ENCODE data around the gene C9orf43. TPM values are rescaled to one million over a fixed set of nuclear protein-coding genes. Genes with fewer than 3 reads are reported as not detected.

The C9orf43 gene
- total RNA-seq, 1 donor from 2014 or later: 1.4 TPM

DNA sequence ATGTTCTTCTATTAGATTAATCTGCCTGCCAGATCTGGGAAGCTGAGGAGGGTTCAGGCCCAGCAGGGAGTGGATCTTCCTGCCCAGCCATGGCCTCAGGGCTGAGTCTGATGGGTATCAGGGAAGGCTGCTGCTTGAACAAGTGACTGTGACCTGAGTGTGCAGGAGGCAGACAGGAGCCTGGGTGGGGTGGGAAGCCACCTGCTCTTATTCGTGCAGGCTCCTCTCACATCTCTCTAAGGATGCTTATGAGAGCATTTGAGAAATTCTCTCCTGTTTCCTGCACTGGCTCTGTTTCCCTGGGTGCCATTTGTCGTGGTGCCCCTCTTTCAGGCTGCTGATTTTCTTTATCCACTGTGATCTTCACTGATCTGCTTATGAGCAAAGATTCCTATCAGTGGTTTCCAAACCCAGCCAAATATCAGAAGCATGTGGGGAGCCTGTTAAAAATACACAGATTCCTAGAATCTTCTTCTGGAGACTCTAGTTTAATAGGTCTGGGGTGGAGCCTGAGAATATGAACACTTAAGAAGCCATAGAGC is 55.1 kb downstream of the C9orf43 start:
- DNase-seq (ENCODE audit: low spot score): no peak

DNA sequence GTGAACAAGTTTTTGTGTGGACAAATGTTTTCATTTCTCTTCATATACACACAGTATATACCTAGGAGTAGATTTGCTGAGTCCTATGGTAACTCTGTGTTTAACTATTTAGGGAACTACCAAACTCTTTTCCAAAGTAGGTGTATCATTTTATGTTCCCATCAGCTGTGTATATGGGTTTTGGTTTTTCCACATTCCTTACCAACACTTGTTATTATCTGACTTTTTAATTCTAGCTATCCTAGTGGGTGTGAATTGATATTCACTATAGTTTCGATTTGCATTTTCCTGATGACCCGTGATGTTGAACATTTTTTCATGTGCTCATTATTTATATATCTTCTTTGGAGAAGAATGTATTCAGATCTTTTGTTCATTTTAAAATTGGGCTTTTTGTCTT is 56.6 kb downstream of the C9orf43 start:
- DNase-seq (ENCODE audit: low spot score): no peak

DNA sequence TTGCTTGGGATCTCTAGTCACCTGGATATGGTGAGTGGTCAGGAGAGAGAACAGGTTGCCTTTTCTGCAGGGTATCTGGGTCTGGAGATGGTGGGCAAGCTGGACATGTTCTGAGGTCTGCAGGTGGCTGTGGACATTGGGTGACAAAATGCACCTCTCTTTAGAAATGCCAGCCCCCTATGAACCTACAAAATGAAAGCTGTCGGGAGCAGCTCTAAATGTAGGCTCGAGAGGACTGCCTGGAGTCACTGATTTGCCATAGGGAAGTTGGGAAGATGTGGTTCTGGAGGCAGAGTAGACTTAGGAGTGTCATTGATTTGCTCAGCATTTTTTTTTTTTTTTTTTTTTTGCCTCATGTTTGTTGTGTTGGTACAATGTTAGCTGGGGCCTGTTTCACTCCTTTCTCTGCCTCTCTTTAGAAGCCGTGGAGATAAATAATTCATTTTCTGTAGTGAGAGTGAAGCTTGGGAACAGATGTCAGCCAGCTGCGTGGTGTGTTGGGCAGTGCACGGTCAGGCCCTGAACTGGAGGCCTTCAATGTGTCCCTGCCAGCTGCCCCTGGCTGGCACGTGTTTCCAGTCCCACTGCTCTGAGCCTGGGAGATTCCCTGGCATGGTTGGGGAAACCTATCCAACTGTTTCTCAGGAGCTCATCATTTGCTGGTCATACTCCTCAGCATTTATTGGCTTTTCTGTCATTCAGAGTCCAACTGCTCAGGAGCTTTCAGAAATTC is 58.3 kb downstream of the C9orf43 start:
- DNase-seq (ENCODE audit: low spot score): no peak

DNA sequence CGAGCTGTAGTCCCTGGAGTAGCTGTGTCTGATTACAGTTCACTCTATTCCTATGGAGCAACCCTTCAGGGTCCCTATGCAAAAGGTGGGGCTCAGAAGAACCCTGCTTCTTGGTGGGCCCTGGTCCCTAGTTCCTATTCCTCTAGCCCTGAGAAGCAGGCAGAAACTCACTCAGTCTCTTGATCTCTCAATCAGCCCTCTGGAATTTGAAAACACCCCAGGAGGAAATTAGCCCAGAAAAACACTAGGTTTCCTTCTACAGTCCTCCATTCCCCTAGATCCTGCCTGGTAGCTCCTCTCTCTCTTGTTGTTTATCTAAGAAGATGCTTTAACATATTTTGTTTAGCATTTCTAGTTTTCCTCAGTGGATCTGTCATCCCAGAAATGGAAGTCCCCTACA is 60.6 kb downstream of the C9orf43 start:
- no peak for DNase-seq (ENCODE audit: low spot score)

DNA sequence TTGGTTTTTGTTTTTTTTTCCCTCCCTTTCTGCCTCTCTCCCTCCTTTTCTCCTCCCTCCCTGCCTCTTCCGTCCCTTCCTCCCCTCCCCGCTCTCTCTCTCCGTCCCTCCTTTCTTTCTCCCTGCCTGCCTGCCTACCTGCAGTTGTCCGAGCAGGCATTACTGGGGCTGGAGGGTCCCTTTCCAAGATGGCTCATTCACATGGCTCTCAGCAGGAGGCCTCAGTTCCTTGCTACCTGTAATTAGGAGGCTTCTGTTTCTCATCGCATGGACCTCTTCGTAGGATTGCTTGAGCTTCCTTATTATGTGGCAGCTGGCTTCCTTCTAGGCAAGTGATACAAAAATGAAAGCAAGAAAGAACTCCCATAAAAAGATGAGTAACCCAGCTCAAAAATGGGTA is 61.0 kb downstream of the C9orf43 start:
- no peak for DNase-seq (ENCODE audit: low spot score)

DNA sequence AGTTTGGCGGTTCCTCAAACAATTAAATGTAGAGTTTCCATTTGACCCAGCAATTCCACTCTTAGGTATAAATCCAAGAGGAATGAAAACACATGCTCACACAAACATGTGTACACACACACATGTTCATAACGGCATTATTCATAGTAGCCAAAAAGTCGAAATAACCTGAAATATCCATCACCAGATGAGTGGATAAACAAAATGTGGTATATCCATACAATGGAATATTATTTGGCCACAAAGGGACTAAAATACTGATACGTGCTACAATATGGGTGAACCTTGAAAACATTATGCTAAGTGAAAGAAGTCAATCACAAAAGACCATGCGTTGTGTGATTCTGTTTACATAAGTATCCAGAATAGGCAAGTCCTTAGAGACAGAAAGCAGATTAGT is 61.7 kb downstream of the C9orf43 start:
- DNase-seq (ENCODE audit: low spot score): no peak

DNA sequence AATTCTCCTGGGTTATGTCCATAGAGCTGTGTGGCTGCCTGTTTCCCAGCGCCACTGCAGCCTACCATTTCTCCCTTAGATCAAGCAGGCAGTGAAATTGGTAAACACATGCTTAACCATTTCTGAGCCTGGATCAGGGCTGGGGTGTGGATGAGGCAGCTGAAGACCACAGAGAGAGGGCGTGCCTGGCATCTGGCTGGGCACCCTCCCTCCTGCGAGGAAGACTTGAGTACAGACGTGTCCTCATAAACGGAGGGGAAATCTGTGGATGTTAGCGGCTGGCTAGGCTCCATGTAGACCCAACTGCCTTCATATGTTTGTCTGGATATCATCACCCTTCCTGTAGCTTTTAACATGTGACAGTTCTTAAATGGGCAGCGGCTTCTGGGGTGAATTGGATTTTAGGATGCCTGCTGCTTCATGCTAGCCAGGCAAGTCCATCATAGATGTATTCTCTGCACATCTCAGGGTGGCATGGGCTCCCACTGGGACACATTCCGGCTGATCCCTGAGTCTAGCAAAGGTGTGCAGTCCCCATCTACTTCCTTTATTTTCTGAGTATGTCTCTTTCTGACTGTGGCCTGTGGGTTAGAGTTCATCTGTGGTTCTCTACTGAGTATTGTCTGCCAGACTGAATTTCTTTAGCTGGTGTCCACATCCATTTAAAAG is 63.9 kb downstream of the C9orf43 start:
- peak; percentile 77 for DNase-seq (ENCODE audit: low spot score)

DNA sequence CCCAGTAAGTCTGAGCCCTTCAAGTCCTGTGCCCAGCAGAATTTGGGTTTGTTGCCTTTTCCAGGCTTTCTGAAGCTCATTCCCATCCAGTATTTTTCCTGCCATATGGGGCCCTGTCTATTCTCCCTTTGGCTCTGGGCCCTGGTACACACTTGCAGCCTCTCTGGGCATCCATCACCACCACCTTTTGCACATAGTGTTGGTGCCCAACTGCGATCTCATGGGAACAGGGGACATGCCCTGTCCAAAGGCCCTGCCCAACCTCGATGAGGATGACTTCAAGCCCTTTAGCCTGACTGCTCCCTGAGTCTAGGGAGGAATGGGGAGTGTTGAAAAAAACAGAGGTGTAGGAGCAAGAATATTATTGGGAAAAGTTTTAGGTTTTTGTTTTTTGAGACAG is 64.5 kb downstream of the C9orf43 start:
- no peak for DNase-seq (ENCODE audit: low spot score)

DNA sequence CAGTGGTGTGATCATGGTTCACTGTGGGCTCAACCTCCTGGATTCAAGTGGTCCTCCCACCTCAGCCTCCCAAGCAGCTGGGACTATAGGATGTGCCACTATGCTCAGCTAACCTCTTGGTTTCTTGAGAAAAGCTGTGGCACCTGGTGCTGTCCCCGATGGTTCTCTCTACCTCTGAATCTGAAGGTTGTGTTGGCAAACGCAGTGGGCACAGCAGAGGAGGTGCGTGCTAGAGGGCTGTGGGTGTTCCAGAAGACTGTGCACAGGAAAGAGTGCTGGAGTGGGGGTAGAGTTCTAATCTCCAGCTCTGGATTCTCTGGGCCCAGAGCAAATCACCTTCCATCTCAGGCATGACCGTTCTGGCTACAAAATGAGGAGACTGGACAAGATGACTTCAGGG is 65.4 kb downstream of the C9orf43 start:
- no peak for DNase-seq (ENCODE audit: low spot score)

DNA sequence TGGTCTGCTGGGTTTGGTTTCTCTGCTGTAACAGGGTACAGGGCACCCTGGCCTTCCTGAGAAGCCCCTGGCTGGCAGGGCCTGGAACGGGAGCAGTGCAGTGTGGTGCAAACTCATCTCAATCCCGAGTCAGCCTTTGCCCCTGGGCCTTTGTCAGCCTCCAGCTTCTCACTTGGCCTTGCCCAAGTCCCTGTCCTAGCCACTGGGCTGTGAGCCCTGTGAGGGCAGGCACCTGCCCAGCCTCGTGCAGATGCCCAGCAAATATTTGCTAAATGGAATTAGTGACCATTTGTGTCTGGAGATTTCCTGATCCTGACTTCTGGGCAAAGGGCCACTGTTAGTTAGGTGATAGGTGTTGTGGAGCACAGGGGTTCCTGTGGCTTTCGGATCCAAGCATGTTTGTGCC is 66.0 kb downstream of the C9orf43 start:
- DNase-seq (ENCODE audit: low spot score): no peak

DNA sequence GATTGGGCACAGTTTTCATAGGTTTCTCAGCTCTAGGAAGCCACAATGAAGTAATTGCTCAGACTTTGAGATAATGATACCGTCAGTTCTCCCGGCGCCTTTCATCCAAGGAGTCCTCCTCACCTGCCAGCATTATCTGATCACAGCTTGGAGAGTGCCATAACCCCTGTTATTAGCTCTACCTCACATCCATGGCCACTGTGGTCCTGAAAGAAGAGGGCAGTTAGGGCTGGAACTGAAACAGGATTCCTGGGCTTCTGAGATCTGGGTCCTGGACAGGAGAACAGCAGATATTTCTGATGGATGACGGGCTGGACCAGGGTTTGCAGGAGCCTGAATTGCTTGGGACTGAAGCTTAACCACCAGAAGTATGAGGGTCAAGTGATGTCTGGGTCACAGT is 66.5 kb downstream of the C9orf43 start:
- DNase-seq (ENCODE audit: low spot score): no peak

DNA sequence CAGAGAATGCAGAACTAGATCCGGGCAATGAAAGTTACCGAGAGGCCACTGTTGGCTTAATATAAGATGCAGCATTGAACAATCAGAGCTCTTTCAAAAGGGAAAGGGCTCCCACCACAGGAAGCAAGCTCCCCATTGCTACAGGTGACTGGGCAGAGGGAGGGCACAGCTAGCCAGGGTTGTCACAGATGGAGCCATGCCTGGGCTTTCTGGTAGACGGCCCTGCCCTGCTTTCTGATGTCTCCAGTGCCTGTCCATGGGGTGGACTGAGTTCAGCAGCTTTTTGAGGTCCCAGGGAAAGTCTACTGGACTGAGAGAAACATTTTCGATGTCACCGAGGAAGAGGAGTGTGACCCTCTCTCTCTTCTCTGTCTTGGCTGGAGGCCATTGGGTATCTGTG is 67.1 kb downstream of the C9orf43 start:
- DNase-seq (ENCODE audit: low spot score): no peak

DNA sequence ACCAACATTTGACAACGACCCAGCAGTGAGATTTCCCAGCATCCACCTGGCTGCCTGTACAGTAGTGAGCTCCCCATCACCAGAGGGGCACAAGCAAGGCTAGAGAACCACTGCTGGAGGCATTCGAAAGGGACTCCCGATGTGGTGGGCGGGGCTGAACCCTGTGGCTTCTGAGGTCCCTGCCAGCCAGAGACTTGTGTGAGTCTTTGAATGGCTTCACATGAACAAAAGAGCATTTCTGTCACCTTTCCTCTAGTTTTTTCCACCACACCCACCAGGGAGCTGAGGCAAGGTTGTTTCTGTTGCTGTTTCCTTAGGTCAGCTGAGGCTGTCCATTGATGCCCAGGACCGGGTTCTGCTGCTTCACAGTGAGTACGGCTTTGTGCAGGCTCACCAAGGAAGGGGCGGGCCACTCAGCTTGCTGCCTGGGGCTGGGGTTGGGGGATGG is 68.7 kb downstream of the C9orf43 start:
- DNase-seq (ENCODE audit: low spot score): no peak

Other genes starting within 250 kb of the C9orf43 start
- gene FKBP15, start 189.5 kb upstream of the C9orf43 start, total RNA-seq (ENCODE audit: insufficient read depth, low replicate concordance): 17.8 TPM
- 11.8 TPM for gene SLC31A1, start 189.2 kb upstream of the C9orf43 start, total RNA-seq (ENCODE audit: insufficient read depth, low replicate concordance)
- gene CDC26, start 135.2 kb upstream of the C9orf43 start, total RNA-seq (ENCODE audit: insufficient read depth, low replicate concordance): 35.2 TPM
- gene PRPF4, start 135.1 kb upstream of the C9orf43 start, total RNA-seq (ENCODE audit: insufficient read depth, low replicate concordance): 26.0 TPM
- gene RNF183, start 107.4 kb upstream of the C9orf43 start, total RNA-seq (ENCODE audit: insufficient read depth, low replicate concordance): 3.4 TPM
- 3.1 TPM for gene WDR31, start 70.5 kb upstream of the C9orf43 start, total RNA-seq (ENCODE audit: insufficient read depth, low replicate concordance)
- gene BSPRY, start 61.2 kb upstream of the C9orf43 start, total RNA-seq (ENCODE audit: insufficient read depth, low replicate concordance): 2.6 TPM
- gene HDHD3, start 33.8 kb upstream of the C9orf43 start, total RNA-seq (ENCODE audit: insufficient read depth, low replicate concordance): 12.5 TPM
- gene ALAD, start 9.5 kb upstream of the C9orf43 start, total RNA-seq (ENCODE audit: insufficient read depth, low replicate concordance): 28.6 TPM
- 42.4 TPM for gene POLE3, start 72 bp upstream of the C9orf43 start, total RNA-seq (ENCODE audit: insufficient read depth, low replicate concordance)
- 42.1 TPM for gene RGS3, start 53.0 kb downstream of the C9orf43 start, total RNA-seq (ENCODE audit: insufficient read depth, low replicate concordance)